Stimulated activated naive CD4-positive, alpha-beta T cell treated with Interleukin-2 at 50 U/mL for 16 hours (primary cell): ENCODE data around the gene ZNF497.
"Not testable (repeated sequence)": the region's sequence is repeated elsewhere in the genome, so short reads cannot be mapped to it uniquely, and the experiment has no call there.

ENCODE experiments used
- DNase-seq: peaks from one replicate; lab custom pipeline; 2025; lab: John Stamatoyannopoulos, UW

The ZNF497 gene

DNA sequence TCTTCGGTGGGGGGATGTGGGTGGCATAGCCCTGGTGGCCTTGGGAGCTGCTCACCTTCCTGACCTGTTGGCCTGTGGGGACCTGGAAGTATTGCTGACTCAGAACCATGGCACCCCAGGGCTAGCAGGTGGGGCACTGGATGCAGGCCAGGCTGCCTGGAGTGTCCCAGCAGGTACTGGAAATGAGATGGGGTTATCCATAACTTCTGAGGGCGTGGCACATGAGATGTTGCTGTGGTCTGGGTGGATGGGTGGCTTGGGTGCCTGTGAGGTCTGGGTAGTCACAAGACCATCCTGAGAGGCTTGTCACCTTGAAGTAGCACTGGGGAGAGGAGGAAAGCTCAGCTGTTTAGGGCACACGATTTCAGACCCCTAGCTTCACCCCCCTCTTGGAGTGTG lies 32.3 kb upstream of the ZNF497 start:
- no peak for DNase-seq

DNA sequence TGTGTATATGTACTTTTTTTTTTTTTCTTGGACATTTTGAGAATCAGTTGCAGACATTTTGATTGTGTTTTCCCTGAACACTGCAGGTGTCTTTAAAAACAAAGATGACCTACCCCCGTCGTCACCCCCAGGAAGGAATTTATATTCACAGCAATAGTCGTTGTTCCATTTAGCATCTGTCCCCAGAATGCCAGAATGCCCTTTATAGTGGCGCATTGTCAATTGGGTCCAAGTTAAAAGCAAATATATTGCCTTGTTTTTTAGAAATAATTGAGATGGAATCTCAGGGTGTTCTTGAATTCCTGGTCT lies 31.1 kb upstream of the ZNF497 start:
- DNase-seq, result no peak

DNA sequence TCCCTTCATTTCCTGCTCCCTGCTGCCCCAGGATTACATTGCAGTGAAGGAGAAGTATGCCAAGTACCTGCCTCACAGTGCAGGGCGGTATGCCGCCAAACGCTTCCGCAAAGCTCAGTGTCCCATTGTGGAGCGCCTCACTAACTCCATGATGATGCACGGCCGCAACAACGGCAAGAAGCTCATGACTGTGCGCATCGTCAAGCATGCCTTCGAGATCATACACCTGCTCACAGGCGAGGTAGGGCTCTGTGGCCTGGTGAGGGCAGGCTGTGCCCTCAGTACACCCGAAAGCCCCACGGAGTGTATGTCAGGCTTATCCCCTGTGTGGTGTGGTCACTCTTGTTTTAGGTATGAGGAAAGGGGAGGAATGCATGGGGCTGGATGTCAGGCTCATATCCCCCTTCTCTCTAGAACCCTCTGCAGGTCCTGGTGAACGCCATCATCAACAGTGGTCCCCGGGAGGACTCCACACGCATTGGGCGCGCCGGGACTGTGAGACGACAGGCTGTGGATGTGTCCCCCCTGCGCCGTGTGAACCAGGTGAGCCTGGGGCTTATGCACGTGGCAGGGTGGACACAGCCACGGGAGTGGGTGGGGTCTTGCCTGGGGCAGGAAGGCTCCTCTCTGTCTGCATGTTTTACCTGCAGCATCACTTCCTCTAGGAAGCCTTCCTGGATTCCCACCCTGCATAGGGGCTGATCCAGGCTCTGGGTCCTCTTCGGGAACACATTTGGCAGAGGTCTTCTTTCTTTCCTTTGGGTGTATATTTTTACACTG lies 30.6 kb upstream of the ZNF497 start:
- no peak for DNase-seq

DNA sequence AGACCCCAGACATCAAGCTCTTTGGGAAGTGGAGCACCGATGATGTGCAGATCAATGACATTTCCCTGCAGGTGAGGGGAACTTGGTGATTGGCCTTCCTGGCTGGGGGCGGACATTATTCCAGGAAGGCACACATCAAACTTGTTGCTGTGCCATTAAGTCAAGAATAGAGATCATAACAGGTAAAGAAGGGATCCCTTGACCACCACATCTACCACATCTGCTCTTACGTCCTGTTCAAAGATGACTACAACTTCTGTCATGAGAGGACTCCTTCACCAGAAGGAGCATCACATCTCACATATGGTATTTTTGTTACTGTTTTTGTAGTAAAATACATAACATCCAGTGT lies 25.6 kb upstream of the ZNF497 start:
- no peak for DNase-seq

DNA sequence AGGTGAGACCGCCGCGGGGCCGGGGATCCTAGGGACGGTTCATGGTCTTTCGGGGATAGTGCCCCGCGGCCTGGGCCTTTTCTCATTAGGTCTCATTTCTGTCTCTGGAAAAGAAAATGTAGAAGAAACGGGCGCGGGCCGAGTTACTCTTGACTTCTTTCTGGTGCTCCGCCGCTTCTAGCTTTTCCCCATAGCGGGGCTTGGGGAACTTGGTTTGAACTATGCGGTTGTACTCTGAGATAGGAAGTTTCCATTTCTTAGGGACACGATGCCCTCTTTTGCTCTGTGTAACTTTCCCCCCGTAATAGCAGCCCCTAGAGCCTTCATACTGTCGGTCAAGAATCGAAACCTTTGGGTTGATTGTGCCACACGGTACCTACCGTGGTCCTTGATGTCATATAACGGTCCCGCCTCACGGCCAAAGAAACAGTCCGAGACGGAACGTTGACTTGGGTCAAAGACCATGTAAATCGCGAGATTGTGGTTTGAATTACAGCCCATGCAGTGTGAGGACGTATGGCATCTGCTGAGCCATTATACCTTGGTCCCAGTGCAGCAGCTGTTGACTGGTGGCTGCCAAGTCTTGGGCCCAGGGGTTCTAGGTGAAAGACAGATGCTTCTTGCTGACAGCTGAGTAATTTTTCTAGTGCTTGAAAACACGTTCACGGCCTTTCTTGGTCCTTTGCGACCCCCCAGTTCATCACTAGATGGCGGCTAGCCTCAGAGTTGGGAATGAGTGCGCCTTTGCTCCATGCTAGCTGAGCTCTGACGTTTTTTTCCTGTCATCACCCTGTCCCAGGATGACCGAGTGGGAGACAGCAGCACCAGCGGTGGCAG lies 25.0 kb upstream of the ZNF497 start:
- no peak for DNase-seq

DNA sequence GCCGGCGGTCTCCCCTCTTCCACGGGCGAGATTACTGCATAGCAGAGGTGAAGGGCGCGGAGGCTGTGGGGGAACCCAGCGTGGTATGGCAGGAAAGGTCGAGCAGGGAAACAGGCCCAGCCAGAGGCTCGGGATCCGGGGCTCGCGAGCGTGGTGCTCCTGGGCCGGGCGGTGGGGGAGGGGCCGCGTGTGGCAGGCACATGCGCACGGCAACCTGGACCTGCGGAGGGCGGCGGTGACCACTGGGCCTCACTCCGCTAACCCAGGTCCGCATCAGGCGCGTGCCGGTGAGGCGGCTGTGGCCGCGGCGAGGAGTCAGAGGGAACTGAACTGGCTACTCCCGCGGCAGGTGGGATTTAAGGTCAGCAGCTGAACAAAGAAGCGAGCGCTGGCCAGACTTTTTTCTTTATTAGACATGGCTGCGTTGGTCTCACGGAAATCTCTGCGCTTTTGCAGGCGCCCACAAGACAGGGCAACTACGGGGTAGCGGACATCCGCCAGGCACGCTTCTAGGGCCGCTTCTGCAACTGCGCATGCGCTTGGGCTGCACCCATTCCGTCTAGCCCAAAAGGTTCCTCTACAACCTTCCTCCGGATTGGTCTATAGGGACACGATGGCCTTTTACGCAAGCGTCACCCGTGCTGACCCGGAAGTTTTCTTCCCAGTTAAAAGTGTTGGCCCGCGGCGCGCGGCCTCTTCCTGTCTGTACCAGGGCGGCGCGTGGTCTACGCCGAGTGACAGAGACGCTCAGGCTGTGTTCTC lies 24.2 kb upstream of the ZNF497 start, which contains the start of gene RPS5:
Gene RPS5 (plus strand): TSS at position 694 of the 762 bp plus-strand sequence. CDS start 869 bp downstream, outside the sequence.
- DNase-seq, result peak; percentile 95

DNA sequence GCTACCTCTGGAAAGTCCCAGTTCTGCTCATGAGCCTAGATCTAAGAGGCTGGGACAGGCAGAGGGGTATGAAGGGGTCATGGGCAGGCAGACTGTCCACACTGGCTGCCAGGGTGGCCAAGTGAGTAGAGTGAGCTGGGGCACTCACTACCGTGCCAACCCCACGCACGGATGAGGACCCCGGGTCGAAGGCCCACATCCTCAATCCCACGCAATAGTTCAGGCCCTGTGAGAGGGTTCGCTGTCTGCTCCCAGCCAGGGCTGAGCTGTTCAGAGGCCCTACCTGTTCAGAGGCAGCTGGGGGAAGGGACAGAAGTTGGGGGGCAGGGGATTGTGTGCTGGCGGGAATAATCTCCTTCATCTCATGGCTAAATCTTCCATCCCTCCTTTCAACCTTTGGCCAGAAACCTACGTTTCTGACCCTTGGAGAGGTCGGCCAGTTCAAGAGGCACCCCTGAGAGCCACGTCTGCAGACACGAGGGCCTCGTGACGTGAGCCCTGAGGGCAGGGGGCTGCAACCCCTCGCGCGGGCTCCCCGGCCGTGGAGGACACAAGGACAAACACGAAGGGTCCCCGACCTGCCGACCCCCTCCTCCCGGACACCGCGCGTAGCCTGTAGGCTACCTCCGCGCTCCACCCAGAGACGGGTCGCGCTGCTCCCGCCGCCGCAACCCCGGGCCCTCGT lies 23.5 kb upstream of the ZNF497 start:
- DNase-seq, result peak; percentile 39

DNA sequence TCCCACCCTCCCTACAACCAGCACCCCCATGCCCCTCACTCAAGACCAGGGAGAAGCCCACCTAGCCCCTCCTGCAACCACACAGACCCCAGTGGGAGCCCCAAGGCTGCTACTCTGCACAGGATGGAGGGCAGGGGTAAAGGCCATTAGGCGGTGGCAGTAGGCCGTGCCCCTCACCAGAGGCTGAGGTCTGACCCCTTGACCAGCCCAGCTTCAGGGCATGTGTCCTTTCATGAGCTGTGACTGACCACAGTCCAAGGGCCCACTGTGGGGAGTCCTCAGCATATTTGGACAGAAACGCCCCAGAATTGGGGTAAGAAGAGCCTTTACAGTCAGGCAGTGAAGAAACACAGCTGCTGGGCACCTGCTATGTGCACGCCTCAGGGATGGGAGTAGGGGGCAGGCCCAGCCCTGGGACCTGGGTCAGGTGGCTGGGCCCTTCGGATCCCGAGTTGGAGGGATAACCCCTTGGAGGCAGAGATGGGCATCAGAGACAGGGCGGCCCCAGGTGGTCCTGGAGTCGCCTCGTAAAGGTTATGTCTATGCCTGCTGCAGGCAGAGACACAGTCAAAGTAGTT lies 22.9 kb upstream of the ZNF497 start:
- no peak for DNase-seq

DNA sequence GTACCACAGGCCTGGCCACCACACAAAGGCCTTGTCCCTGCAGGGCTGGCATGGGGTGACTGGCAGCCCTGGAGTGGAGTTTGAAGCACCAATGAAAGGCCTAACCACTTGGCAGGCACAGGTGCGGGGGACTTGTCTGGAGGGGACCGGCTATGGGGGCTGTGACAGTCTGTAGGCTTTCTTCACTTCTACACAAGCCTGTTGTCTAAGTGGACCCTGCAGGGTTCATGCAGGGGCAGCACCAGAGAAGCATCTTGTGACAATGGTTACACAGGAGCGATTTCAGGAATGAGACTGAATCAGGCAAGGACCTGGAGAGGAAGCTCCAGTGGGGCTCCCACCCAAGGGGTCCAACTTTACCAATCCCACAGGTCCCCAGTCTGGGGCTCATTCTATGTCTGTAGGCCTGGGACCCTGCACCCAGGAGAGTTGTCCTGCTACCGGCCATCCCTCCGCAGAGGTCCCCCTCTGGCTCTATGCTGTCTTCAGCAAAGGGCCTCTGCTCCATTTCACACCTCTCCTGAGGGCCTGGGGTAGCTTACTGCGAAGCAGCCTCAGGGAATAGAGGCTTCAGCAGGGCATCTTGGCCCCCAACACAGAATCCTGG lies 20.5 kb upstream of the ZNF497 start:
- DNase-seq, result no peak

DNA sequence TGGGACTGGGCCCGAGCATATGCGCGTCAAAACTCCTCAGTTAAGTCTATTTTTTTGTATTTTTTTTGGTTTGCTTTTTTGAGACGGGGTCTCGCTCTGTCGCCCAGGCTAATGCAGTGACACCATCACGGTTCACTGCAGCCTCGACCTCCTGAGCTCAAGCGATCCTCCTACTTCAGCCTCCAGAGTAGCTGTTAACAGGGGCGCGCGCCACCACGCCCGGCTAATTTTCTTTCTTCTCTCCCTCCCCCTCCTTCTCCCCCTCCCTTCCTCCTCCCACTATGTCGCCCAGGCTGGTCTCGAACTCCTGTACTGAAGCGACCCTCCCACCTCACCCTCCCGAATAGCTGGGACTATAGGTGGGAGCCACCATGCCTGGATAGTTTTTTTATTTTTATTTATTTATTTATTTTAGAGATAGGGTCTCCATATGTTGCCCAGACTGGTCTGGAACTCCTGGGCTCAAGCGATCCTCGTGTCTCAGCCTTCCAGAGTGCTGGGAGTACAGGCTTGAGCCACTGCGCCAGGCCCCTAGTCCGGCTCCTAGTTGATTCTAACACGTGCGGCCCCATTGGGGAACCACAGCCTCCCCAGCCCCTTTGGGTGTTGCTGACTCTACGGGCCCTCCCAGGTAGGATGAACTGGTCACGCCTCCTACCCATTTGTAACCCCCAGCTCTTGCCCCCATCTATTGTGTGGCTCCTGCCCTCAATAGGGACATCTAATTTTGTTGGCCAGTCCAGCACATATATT lies 19.1 kb upstream of the ZNF497 start:
- no peak for DNase-seq

DNA sequence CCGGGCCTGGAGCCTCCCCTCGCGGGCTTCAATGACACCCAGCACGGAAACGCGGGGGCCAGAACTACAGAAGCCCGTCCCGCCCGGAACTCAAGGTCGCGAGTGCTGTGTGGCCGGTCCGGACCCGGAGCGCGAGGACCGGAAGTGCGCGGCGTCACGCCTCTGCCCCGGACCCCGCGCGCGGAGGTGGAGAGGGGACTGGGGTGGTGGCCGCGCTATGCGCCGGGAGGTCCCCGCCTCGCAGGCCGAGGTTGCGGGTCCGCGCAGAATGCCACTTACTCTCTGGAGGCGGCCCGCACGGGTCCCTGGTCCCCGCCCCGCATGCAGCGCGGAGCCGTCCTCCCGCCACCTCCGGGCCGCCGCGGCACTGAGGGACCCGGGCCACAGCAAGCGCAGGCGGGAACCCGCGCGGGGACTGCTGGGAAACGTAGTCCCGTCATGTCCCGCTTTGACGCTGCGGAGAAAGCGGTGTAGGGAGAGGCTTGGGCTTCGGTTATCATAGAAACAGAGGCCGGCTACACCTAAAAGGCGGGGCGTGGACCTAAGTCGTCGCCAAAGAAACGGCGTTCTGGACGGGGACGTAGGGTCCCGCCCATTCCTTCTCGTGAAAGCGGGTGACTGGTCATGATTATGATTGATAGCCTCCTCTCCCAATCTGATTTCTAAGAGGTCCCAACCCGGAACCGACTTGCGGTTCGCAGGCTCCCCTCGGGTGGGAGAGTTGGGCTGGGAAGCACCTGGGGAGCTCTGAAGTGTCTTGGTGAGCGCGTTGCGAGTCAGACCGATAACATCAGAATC lies 18.3 kb upstream of the ZNF497 start, which contains the start of gene ZNF837:
Gene ZNF837 (minus strand): TSS at position 369 of the 798 bp plus-strand sequence. CDS start 11,698 bp downstream, outside the sequence.
- peak; percentile 98 for DNase-seq

DNA sequence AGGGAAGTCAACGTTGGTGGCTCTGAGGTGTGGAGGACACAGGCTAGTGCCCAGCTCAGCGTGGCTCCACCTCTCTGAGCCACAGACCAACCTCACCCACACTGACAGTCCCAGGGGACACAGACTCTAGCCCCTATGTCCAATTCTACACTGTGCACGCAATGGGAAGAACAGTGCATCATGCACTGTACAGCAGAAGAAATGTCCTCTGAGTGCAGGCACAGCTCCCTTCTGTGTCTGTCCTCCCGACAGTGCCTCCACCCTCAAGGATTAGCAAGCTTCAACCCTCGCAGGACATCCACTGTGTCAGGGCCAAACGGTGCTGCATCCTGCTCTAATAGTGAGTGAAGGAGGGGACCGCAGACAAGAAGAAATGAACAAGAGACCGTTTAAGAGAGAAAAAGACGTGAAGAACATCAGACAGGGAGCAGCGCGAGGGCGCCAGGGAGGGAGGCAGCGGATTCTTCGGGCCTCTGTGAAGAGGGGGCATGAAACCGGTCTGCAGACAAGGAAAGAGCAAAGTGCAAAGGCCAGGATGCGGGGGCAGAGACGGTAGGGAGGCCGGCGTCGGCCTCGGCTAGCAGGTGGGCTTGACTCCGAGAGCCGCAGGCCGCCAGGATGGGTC lies 17.6 kb upstream of the ZNF497 start:
- DNase-seq, result no peak

DNA sequence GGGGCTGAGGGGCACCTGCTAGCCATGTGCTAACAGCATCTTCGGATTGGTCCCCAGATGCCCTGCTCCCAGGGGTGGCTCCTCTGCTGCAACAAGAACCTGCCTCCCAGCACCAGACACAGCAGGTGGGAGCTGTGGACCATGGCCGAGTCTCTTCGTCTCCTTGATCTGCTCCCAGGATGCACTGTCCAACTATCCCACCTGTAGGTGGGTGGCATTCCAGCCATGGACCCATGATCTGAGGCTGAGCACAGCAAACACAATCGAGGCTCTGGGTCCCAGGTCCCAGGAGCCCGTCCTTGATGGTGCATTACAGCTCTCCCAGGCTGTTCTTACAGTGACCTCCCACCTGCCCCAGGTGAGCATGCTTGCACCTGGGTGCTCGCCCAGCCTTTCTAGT lies 16.7 kb upstream of the ZNF497 start:
- DNase-seq, result no peak

DNA sequence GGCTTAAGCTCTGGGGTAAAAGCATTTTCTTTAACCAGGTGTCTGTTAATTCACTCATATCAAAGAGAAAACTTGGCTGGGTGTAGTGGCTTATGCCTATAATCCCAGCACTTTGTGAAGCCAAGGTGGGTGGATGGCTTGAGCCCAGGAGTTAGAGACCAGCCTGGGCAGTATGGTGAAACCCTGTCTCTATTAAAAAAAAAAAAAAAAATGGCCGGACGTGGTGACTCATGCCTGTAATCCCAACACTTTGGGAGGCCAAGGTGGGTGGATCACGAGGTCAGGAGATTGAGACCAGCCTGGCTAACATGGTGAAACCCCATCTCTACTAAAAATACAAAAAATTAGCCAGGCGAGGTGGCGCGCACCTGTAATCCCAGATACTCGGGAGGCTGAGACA lies 14.2 kb upstream of the ZNF497 start:
- DNase-seq, result not testable (repeated sequence)

DNA sequence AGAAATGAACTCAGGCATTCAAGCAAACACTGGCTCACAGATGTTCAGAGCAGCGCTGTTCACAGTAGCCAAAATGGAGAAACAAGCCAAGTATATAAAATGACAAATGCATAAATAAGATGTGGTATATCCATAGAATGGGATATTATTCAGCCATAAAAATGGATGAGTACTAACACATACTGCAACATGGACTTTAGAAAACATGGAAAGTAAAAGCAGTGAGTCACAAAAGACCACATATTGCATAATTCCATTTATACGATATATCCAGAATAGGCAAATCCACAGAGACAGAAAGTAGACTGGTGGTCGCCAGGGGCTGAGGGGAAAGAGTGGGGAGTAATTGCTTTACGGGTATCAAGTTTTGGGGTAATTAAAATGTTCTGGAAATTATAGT lies 11.6 kb upstream of the ZNF497 start:
- no peak for DNase-seq

DNA sequence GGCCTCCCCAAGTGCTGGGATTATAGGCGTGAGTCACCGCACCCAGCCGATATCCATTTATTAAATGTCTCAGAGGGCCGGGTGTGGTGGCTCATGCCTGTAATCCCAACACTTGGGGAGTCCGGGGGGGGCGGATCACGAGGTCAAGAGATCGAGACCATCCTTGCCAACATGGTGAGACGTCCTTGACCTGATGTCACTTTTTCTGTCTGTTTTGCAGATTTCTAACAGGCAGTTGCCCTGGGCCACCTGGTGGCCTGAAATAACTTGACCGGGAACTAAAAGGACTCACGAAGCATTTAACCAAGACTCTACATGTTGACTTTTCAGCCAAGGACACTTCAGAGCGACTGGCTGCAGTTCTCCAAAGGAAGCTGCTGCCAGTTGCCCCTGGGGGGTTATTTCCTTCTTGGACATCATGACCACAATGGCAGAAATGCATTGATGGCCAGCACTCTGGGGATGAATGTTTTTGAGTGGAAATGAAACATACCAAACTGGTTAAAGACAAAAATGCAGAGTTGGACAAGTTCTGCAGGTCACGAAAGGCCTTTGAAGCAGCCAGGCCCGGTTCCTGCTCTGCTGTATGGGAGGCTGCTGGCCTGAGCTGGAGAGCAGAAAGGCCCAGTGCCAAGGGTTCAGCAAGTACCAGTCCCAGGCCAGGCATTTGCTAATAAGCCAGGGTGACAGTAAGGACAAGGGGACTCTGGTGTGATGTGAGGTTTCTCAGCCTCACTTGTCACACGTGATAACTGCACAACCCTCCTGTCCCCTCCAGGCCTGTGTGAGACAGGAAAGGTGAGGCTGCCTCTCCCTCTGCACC lies 10.0 kb upstream of the ZNF497 start:
- DNase-seq, result no peak

DNA sequence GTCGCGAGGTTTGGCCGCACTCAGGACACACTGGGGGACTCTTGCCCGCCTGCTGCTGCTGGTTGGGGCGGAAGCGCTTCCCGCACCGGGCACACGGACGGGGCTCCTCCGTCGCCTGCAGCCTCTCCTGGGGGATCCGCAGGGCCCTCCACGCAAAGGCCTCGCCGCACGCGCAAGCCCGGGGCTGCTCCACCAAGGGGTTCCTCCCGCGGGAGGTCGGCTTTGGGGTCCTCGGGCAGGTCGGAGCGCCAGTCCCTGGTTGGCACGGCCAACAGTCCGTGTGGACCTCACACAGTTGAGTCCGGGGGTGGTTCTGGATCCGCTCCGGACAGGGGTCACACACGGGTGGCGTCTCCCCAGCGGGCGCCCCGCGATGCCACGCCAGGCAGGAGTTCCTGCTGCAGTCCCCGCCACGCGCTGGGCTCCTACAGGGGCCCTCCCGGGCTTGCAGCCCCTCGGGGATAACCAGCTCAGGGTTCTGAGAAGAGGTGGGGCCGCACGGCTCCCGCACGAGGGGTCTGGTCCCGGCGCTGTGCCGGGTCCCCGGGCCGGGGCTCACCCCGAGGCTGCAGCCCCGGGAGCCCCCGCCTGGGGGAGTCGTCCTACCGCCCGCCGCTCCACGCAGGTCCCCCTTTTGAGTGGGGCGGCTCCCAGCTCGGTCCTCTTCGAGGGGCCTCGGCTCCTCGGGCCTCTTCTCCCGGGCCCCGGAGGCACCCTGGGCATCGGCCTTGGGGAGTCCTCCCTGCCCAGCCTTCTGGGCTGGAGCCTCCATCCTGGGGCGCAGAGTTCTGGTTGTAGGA lies 6.2 kb upstream of the ZNF497 start:
- DNase-seq, result no peak
